Gastroesophageal sphincter (tissue), 4 donors: ENCODE results near the gene CEL. TPM values are rescaled to one million over a fixed set of nuclear protein-coding genes. Genes with fewer than 3 reads are reported as not detected.
"Not testable (repeated sequence)": the region's sequence is repeated elsewhere in the genome, so short reads cannot be mapped to it uniquely, and the experiment has no call there.

ENCODE experiments used
- ATAC-seq: fragments of 150-250 bp; one replicate; pipeline ENCODE4 v1.9.1; 2016; ENCODE audit warnings: mild to moderate bottlenecking, moderate library complexity
- H3K27ac ChIP-seq, 4 donors: fragments of 200-600 bp; sonication (generic) in 3 of 4; 1 replicate in 3 of 4; 2 replicates in 1 of 4; pipeline ENCODE4 v1.5.1; 2016 to 2019
- H3K27me3 ChIP-seq: fragments of 200-600 bp; sonication (generic); one replicate; pipeline ENCODE4 v1.5.1; 2019
- H3K36me3 ChIP-seq, 2 donors: fragments of 200-600 bp; sonication (generic); one replicate each; pipeline ENCODE4 v1.5.1; 2019; ENCODE audit warnings: control low read depth in 1 of 2
- H3K4me1 ChIP-seq, 3 donors: fragments of 200-600 bp; sonication (generic); 1 replicate in 2 of 3; 2 replicates in 1 of 3; pipeline ENCODE4 v1.5.1; 2016 to 2019; ENCODE audit warnings: control low read depth in 2 of 3
- H3K4me3 ChIP-seq, 2 donors: fragments of 200-600 bp; sonication (generic); one replicate each; pipeline ENCODE4 v1.5.1; 2019; ENCODE audit warnings: mild to moderate bottlenecking in 1 of 2, moderate library complexity in 1 of 2
- H3K9me3 ChIP-seq, 3 donors: fragments of 200-600 bp; sonication (generic); one replicate each; pipeline ENCODE4 v1.5.1; 2017 to 2019; ENCODE audit warnings: control low read depth in 2 of 3
- EP300 ChIP-seq: sonication (generic); formaldehyde crosslinking; IDR thresholded peaks from one replicate; pipeline ENCODE4 v1.6.1; 2017; ENCODE audit warnings: antibody characterized with exemption, mild to moderate bottlenecking
- POLR2A ChIP-seq, 2 donors: fragments of 450-650 bp; IDR thresholded peaks; one replicate each; pipeline ENCODE4 v1.6.1; 2017; ENCODE audit warnings: antibody characterized with exemption in 2 of 2, mild to moderate bottlenecking in 2 of 2, moderate library complexity in 1 of 2
- POLR2AphosphoS5 ChIP-seq: sonication (generic); formaldehyde crosslinking; IDR thresholded peaks from one replicate; pipeline ENCODE4 v1.6.1; 2017; ENCODE audit warnings: antibody characterized with exemption
- WGBS, 2 donors: methylation state at CpG; one replicate each; pipeline ENCODE4 v1.1.5; 2018; ENCODE audit warnings: low coverage in 1 of 2; 5-methylcytosine and 5-hydroxymethylcytosine counted together
- total RNA-seq, 4 donors: library from RNA; depleted of rRNA; stranded (reverse); fragments of >200 nt; gene quantifications; one replicate each; pipeline ENCODE4 v1.1.0, GENCODE V29; 2016
- TF ChIP-seq, protein P1 (sequence below), 4 experiments: fragments of 200-600 bp in 2 of 4; fragments of 450-650 bp in 2 of 4; sonication (generic) in 1 of 4; IDR thresholded peaks; one replicate each; pipeline ENCODE4 v1.5.1; 2017 to 2019; ENCODE audit warnings: antibody characterized with exemption in 4 of 4, mild to moderate bottlenecking in 2 of 4, moderate library complexity in 2 of 4

Gene CEL
- total RNA-seq, 4 donors from 2014 or later, result 0.35 to 0.81 (median 0.62) TPM; not detected in 1

- Histone ChIP-seq H3K27me3 (no peaks in the 10 kb centered on the region), H3K4me1 (no peaks in the 10 kb centered on the region), H3K9me3 (no peaks in the 10 kb centered on the region), H3K36me3 (peaks cover 0 to 21% of the 10 kb centered on the region in 2 donors), H3K27ac (no peak overlapping the region), H3K4me3 (no peak overlapping the region)
- ATAC-seq, result no peak
- WGBS, 2 donors, result no CpG with 5 or more reads among the region's 17 CpGs
- no peak for TF ChIP-seq POLR2A (IDR thresholded peaks at IDR 0.05)
- TF ChIP-seq, protein P1, sequence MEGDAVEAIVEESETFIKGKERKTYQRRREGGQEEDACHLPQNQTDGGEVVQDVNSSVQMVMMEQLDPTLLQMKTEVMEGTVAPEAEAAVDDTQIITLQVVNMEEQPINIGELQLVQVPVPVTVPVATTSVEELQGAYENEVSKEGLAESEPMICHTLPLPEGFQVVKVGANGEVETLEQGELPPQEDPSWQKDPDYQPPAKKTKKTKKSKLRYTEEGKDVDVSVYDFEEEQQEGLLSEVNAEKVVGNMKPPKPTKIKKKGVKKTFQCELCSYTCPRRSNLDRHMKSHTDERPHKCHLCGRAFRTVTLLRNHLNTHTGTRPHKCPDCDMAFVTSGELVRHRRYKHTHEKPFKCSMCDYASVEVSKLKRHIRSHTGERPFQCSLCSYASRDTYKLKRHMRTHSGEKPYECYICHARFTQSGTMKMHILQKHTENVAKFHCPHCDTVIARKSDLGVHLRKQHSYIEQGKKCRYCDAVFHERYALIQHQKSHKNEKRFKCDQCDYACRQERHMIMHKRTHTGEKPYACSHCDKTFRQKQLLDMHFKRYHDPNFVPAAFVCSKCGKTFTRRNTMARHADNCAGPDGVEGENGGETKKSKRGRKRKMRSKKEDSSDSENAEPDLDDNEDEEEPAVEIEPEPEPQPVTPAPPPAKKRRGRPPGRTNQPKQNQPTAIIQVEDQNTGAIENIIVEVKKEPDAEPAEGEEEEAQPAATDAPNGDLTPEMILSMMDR (IDR thresholded peaks at IDR 0.05), result no peak
- TF ChIP-seq EP300, result no peak
- TF ChIP-seq POLR2AphosphoS5, result no peak
Measured at GRCh38 chr9:133065070-133065388, 3.2 kb downstream of the CEL start.

DNA sequence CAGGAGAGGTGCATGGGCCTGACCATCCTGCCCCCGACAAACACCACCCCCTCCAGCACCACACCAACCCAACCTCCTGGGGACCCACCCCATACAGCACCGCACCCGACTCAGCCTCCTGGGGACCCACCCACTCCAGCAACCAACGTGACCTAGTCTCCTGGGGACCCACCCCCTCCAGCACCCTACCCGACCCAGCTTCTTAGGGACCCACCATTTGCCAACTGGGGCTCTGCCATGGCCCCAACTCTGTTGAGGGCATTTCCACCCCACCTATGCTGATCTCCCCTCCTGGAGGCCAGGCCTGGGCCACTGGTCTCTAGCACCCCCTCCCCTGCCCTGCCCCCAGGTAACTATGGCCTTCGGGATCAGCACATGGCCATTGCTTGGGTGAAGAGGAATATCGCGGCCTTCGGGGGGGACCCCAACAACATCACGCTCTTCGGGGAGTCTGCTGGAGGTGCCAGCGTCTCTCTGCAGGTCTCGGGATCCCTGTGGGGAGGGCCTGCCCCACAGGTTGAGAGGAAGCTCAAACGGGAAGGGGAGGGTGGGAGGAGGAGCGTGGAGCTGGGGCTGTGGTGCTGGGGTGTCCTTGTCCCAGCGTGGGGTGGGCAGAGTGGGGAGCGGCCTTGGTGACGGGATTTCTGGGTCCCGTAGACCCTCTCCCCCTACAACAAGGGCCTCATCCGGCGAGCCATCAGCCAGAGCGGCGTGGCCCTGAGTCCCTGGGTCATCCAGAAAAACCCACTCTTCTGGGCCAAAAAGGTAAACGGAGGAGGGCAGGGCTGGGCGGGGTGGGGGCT lies 4.6 kb downstream of the CEL start:
- TF ChIP-seq POLR2AphosphoS5 (no peak), EP300 (no peak), POLR2A (IDR thresholded peaks at IDR 0.05) (no peak)
- TF ChIP-seq, protein P1 (IDR thresholded peaks at IDR 0.05), result no peak
- Histone ChIP-seq H3K9me3 (no peaks in the 10 kb centered on the region), H3K4me1 (no peaks in the 10 kb centered on the region), H3K36me3 (peaks cover 0 to 28% of the 10 kb centered on the region in 2 donors), H3K27ac (no peak overlapping the region), H3K4me3 (no peak overlapping the region), H3K27me3 (no peaks in the 10 kb centered on the region)
- WGBS, 2 donors, result 100% methylated on average over 1 of the region's 25 CpGs; no CpG with 5 or more reads in 1 of the 2 donors
- no peak for ATAC-seq

DNA sequence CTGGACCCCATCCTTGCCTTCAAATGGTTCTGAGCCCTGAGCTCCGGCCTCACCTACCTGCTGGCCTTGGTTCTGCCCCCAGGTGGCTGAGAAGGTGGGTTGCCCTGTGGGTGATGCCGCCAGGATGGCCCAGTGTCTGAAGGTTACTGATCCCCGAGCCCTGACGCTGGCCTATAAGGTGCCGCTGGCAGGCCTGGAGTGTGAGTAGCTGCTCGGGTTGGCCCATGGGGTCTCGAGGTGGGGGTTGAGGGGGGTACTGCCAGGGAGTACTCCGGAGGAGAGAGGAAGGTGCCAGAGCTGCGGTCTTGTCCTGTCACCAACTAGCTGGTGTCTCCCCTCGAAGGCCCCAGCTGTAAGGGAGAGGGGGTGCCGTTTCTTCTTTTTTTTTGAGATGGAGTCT lies 5.2 kb downstream of the CEL start:
- no peaks in the 10 kb centered on the region for H3K9me3 ChIP-seq
- TF ChIP-seq POLR2A (IDR thresholded peaks at IDR 0.05) (no peak), EP300 (no peak), POLR2AphosphoS5 (no peak)
- TF ChIP-seq, protein P1 (IDR thresholded peaks at IDR 0.05), result no peak
- H3K27me3 ChIP-seq, result no peaks in the 10 kb centered on the region
- H3K4me1 ChIP-seq, result no peaks in the 10 kb centered on the region
- H3K4me3 ChIP-seq, result no peak overlapping the region
- ATAC-seq, result no peak
- no peak overlapping the region for H3K27ac ChIP-seq
- 57 to 100% methylated on average over 1 of the region's 11 CpGs for WGBS, 2 donors
- peaks cover 0 to 30% of the 10 kb centered on the region in 2 donors for H3K36me3 ChIP-seq

GRCh38 chr9:133067813-133068212 lies 6.0 kb downstream of the CEL start:
- TF ChIP-seq POLR2A (IDR thresholded peaks at IDR 0.05) (no peak), POLR2AphosphoS5 (no peak), EP300 (no peak)
- TF ChIP-seq, protein P1 (IDR thresholded peaks at IDR 0.05), result no peak
- no peak overlapping the region for H3K27ac ChIP-seq
- H3K4me1 ChIP-seq, result no peaks in the 10 kb centered on the region
- H3K4me3 ChIP-seq, result no peak overlapping the region
- 87% methylated on average over 5 of the region's 11 CpGs; no CpG with 5 or more reads in 1 of the 2 donors for WGBS, 2 donors
- H3K36me3 ChIP-seq, result peaks cover 0 to 30% of the 10 kb centered on the region in 2 donors
- no peaks in the 10 kb centered on the region for H3K9me3 ChIP-seq
- H3K27me3 ChIP-seq, result no peaks in the 10 kb centered on the region
- ATAC-seq, result no peak

DNA sequence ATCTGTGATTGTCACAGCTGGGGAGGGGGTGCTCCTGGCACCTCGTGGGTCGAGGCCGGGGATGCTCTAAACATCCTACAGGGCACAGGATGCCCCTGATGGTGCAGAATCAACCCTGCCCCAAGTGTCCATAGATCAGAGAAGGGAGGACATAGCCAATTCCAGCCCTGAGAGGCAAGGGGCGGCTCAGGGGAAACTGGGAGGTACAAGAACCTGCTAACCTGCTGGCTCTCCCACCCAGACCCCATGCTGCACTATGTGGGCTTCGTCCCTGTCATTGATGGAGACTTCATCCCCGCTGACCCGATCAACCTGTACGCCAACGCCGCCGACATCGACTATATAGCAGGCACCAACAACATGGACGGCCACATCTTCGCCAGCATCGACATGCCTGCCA lies 6.7 kb downstream of the CEL start:
- not testable (repeated sequence) for H3K9me3 ChIP-seq, H3K27me3 ChIP-seq, H3K27ac ChIP-seq, ATAC-seq, H3K4me3 ChIP-seq, H3K4me1 ChIP-seq
- WGBS, 2 donors, result no CpG with 5 or more reads among the region's 15 CpGs
- peaks cover 0 to 30% of the 10 kb centered on the region in 2 donors for H3K36me3 ChIP-seq

DNA sequence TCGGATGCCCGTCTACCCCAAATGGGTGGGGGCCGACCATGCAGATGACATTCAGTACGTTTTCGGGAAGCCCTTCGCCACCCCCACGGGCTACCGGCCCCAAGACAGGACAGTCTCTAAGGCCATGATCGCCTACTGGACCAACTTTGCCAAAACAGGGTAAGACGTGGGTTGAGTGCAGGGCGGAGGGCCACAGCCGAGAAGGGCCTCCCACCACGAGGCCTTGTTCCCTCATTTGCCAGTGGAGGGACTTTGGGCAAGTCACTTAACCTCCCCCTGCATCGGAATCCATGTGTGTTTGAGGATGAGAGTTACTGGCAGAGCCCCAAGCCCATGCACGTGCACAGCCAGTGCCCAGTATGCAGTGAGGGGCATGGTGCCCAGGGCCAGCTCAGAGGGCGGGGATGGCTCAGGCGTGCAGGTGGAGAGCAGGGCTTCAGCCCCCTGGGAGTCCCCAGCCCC lies 8.8 kb downstream of the CEL start:
- not testable (repeated sequence) for H3K27ac ChIP-seq, ATAC-seq, H3K4me1 ChIP-seq, H3K9me3 ChIP-seq, H3K27me3 ChIP-seq, H3K4me3 ChIP-seq
- H3K36me3 ChIP-seq, result peaks cover 0 to 18% of the 10 kb centered on the region in 2 donors
- no CpG with 5 or more reads among the region's 17 CpGs for WGBS, 2 donors

- ATAC-seq, H3K4me3 ChIP-seq, H3K27ac ChIP-seq, H3K9me3 ChIP-seq, H3K27me3 ChIP-seq, H3K4me1 ChIP-seq: not testable (repeated sequence)
- no CpG with 5 or more reads among the region's 31 CpGs for WGBS, 2 donors
- peaks cover 0 to 15% of the 10 kb centered on the region in 2 donors for H3K36me3 ChIP-seq
Measured at GRCh38 chr9:133070985-133071384, 9.2 kb downstream of the CEL start.
